Prostate gland (tissue), 2 donors: ENCODE data around the gene ESRRB.

Source experiments
- CTCF ChIP-seq, 4 experiments: fragments of 200-600 bp in 2 of 4; fragments of 450-650 bp in 2 of 4; sonication (generic) in 2 of 4; IDR thresholded peaks; 1 replicate in 3 of 4; 2 replicates in 1 of 4; pipeline ENCODE4 v1.5.1; 2016 to 2019; ENCODE audit warnings: antibody characterized with exemption in 4 of 4, mild to moderate bottlenecking in 2 of 4, moderate library complexity in 2 of 4
- POLR2A ChIP-seq: fragments of 450-650 bp; IDR thresholded peaks from one replicate; pipeline ENCODE4 v1.6.1; 2016; ENCODE audit warnings: antibody characterized with exemption, mild to moderate bottlenecking
- POLR2AphosphoS5 ChIP-seq: sonication (generic); formaldehyde crosslinking; IDR thresholded peaks from one replicate; pipeline ENCODE4 v1.6.1; 2017; ENCODE audit warnings: antibody characterized with exemption

DNA sequence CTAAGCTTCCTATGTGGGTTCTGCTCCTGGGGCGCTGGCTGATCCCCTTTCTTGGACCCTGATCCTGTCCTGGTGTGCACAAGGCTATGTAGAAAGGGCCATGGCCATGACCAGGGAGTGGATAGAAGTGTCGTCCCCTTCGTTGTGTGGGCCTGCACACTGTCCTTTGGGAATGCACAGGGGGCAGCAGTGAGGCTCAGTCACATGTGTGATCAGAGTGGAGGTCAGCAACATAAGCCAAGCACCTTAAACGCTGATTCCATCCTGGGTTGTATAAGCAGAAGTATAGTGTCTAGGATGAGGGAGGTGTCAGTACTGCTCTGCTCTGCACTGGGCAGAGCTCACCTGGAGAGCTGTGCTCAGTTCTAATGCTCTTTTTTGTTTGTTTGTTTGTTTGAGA, 48.4 kb downstream of the ESRRB start:
- TF ChIP-seq CTCF (IDR thresholded peaks at IDR 0.05) = no peak
- no peak for TF ChIP-seq POLR2A
- TF ChIP-seq POLR2AphosphoS5 = no peak
